Astrocyte (in vitro differentiated cells and primary cell): ENCODE results near the gene DPH6. TPM values are rescaled to one million over a fixed set of nuclear protein-coding genes. Genes with fewer than 3 reads are reported as not detected.

Experiments used
- DNase-seq: peaks from one replicate; pipeline ENCODE4 v3.0.0-alpha.2; 2010; ENCODE audit warnings: low read depth
- FAIRE-seq: peaks from 2 replicates; lab custom pipeline; 2011; peaks lifted over from hg19 to GRCh38; lab: Jason Lieb, UNC
- H2AFZ ChIP-seq: 2 replicates; pipeline ENCODE4 v1.6.0; 2012; ENCODE audit warnings: low read depth, low read length, inconsistent platforms
- H3K27ac ChIP-seq: 2 replicates; pipeline ENCODE4 v1.5.1; 2011; ENCODE audit warnings: low read depth, low read length, inconsistent platforms
- H3K27me3 ChIP-seq: 2 replicates; pipeline ENCODE4 v1.6.0; 2011; ENCODE audit warnings: low read length, inconsistent platforms; ENCODE audit not compliant: insufficient read depth
- H3K36me3 ChIP-seq: 2 replicates; pipeline ENCODE4 v1.5.1; 2011; ENCODE audit warnings: low read length, inconsistent platforms; ENCODE audit not compliant: insufficient read depth
- H3K4me1 ChIP-seq: 2 replicates; pipeline ENCODE4 v1.5.1; 2011; ENCODE audit warnings: low read length, inconsistent platforms; ENCODE audit not compliant: insufficient read depth
- H3K4me2 ChIP-seq: 2 replicates; pipeline ENCODE4 v1.6.0; 2012; ENCODE audit warnings: low read length, inconsistent platforms
- H3K4me3 ChIP-seq: 2 replicates; pipeline ENCODE4 v1.5.1; 2011; ENCODE audit warnings: low read depth, mild to moderate bottlenecking, low read length, inconsistent platforms; ENCODE audit not compliant: insufficient read depth
- H3K79me2 ChIP-seq: 2 replicates; pipeline ENCODE4 v1.6.0; 2012; ENCODE audit warnings: mild to moderate bottlenecking, low read length, inconsistent platforms; ENCODE audit not compliant: insufficient read depth
- H3K9ac ChIP-seq: 2 replicates; pipeline ENCODE4 v1.6.0; 2012; ENCODE audit warnings: mild to moderate bottlenecking, low read length, inconsistent platforms
- H3K9me3 ChIP-seq: 2 replicates; pipeline ENCODE4 v1.5.1; 2012; ENCODE audit warnings: low read depth, mild to moderate bottlenecking, low read length, inconsistent platforms; ENCODE audit not compliant: insufficient read depth
- H4K20me1 ChIP-seq: 2 replicates; pipeline ENCODE4 v1.6.0; 2012; ENCODE audit warnings: low read length, inconsistent platforms; ENCODE audit not compliant: insufficient read depth
- H3K27ac Mint-ChIP-seq: one replicate; pipeline ENCODE4 v1.8.0; 2021; ENCODE audit warnings: mild to moderate bottlenecking, mixed read lengths; ENCODE audit not compliant: unreplicated experiment
- H3K27me3 Mint-ChIP-seq: one replicate; pipeline ENCODE4 v1.8.0; 2021; ENCODE audit warnings: low read depth, mixed read lengths; ENCODE audit not compliant: unreplicated experiment
- H3K36me3 Mint-ChIP-seq: one replicate; pipeline ENCODE4 v1.8.0; 2021; ENCODE audit warnings: low read depth, mixed read lengths; ENCODE audit not compliant: unreplicated experiment
- H3K4me1 Mint-ChIP-seq: one replicate; pipeline ENCODE4 v1.8.0; 2021; ENCODE audit warnings: low read depth, mixed read lengths; ENCODE audit not compliant: unreplicated experiment
- H3K4me3 Mint-ChIP-seq: one replicate; pipeline ENCODE4 v1.8.0; 2021; ENCODE audit warnings: mild to moderate bottlenecking, moderate library complexity, mixed read lengths; ENCODE audit not compliant: unreplicated experiment
- H3K9me3 Mint-ChIP-seq: one replicate; pipeline ENCODE4 v1.8.0; 2021; ENCODE audit warnings: mild to moderate bottlenecking, mixed read lengths; ENCODE audit not compliant: unreplicated experiment
- CTCF ChIP-seq: IDR thresholded peaks from 2 replicates; pipeline ENCODE4 v1.5.1; 2011; ENCODE audit warnings: low read depth, mild to moderate bottlenecking, inconsistent platforms, low read length, moderate library complexity; ENCODE audit not compliant: insufficient read depth
- EZH2 ChIP-seq: IDR thresholded peaks from 2 replicates; pipeline ENCODE4 v1.6.1; 2012; ENCODE audit warnings: mild to moderate bottlenecking, low read length, inconsistent platforms; ENCODE audit not compliant: insufficient read depth
- total RNA-seq: library from RNA; stranded (reverse); gene quantifications from 2 replicates; pipeline ENCODE4 v1.2.1, GENCODE V29; 2021

DPH6 gene
- total RNA-seq, 1 donor from 2014 or later = 7.6 TPM

- no peak for FAIRE-seq
- Histone ChIP-seq H3K27me3 (no peaks in the 10 kb centered on the region), H3K9me3 (no peaks in the 10 kb centered on the region), H3K4me2 (peak overlapping the region; percentile 58), H3K36me3 (no peaks in the 10 kb centered on the region), H3K27ac (no peak overlapping the region), H3K4me3 (no peak overlapping the region), H3K4me1 (peaks cover 2% of the 10 kb centered on the region), H3K79me2 (no peaks in the 10 kb centered on the region), H3K9ac (no peak overlapping the region), H2AFZ (no peak overlapping the region), H4K20me1 (no peaks in the 10 kb centered on the region)
- H3K4me1 Mint-ChIP-seq = peaks cover 16% of the 10 kb centered on the region
- no peaks in the 10 kb centered on the region for H3K9me3 Mint-ChIP-seq
- no peaks in the 10 kb centered on the region for H3K36me3 Mint-ChIP-seq
- TF ChIP-seq CTCF = no peak
- no peak for TF ChIP-seq EZH2
- H3K4me3 Mint-ChIP-seq = no peak overlapping the region
- no peak for DNase-seq
- peak overlapping the region; percentile 77 for H3K27ac Mint-ChIP-seq
- H3K27me3 Mint-ChIP-seq = no peaks in the 10 kb centered on the region
Measured at GRCh38 chr15:35427496-35427895, 118.5 kb downstream of the DPH6 start.

DNA sequence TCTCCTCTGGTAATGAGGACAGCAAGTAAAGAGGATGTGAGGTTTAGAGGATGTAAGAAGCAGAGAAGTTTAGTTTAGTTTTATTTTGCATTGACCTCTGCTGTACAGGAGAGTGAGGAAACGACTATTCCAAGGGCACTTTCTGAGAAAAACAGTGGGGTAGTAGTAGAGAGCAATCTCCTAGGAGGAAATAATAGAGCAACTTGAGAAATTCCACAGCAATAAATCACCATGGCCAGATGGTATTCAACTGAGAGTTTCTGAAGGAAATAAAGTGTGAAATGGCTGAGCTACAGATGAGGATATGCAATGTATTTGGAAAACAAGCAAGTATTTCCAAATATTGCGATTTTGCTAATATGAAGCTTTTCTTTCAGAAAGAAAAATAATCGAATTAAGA, 118.9 kb downstream of the DPH6 start:
- H3K4me3 Mint-ChIP-seq = no peak overlapping the region
- H3K36me3 ChIP-seq = no peaks in the 10 kb centered on the region
- no peaks in the 10 kb centered on the region for H3K9me3 ChIP-seq
- H3K9ac ChIP-seq = no peak overlapping the region
- H3K4me2 ChIP-seq = peak overlapping the region; percentile 58
- FAIRE-seq (peak; percentile 87), DNase-seq (peak; percentile 77)
- no peak overlapping the region for H3K27ac ChIP-seq
- H3K27me3 ChIP-seq = no peaks in the 10 kb centered on the region
- H3K27me3 Mint-ChIP-seq = no peaks in the 10 kb centered on the region
- no peaks in the 10 kb centered on the region for H3K79me2 ChIP-seq
- peaks cover 2% of the 10 kb centered on the region for H3K4me1 ChIP-seq
- no peaks in the 10 kb centered on the region for H3K9me3 Mint-ChIP-seq
- peaks cover 16% of the 10 kb centered on the region for H3K4me1 Mint-ChIP-seq
- no peak overlapping the region for H3K4me3 ChIP-seq
- H2AFZ ChIP-seq = peak overlapping the region; percentile 12
- H4K20me1 ChIP-seq = no peaks in the 10 kb centered on the region
- peak overlapping the region; percentile 77 for H3K27ac Mint-ChIP-seq
- no peak for TF ChIP-seq CTCF
- no peak for TF ChIP-seq EZH2
- no peaks in the 10 kb centered on the region for H3K36me3 Mint-ChIP-seq

GRCh38 chr15:35410775-35411174, 135.2 kb downstream of the DPH6 start:
- TF ChIP-seq EZH2 (no peak), CTCF (no peak)
- no peak overlapping the region for H3K4me3 ChIP-seq
- Mint-ChIP-seq H3K9me3 (no peaks in the 10 kb centered on the region), H3K27ac (no peak overlapping the region), H3K4me1 (no peaks in the 10 kb centered on the region), H3K4me3 (no peak overlapping the region), H3K27me3 (no peaks in the 10 kb centered on the region), H3K36me3 (no peaks in the 10 kb centered on the region)
- H2AFZ ChIP-seq = no peak overlapping the region
- no peaks in the 10 kb centered on the region for H3K79me2 ChIP-seq
- H3K4me2 ChIP-seq = no peak overlapping the region
- H3K9me3 ChIP-seq = no peaks in the 10 kb centered on the region
- no peaks in the 10 kb centered on the region for H3K27me3 ChIP-seq
- no peaks in the 10 kb centered on the region for H4K20me1 ChIP-seq
- no peaks in the 10 kb centered on the region for H3K4me1 ChIP-seq
- H3K27ac ChIP-seq = no peak overlapping the region
- DNase-seq (no peak), FAIRE-seq (no peak)
- H3K36me3 ChIP-seq = no peaks in the 10 kb centered on the region
- H3K9ac ChIP-seq = no peak overlapping the region
